K562 (cell line): ENCODE results near the gene BCL6B. TPM values are rescaled to one million over a fixed set of nuclear protein-coding genes. Genes with fewer than 3 reads are reported as not detected.

Experiments
- ATAC-seq: fragments of 200-7000 bp; cut with Tn5 transposase; 3 replicates; pipeline ENCODE4 v1.9.1; 2020; ENCODE audit warnings: moderate library complexity
- BruUV-seq: library from RNA; stranded (reverse); fragments of 400-500 nt; replicated peaks from 2 replicates; lab custom pipeline; 2021; lab: Mats Ljungman, UMichigan
- CTCF ChIA-PET: fragments of 300-600 bp; formaldehyde crosslinking; extraction: SDS; loops from one replicate; lab custom pipeline; 2021; ENCODE audit warnings: low intra/inter-chr PET ratio; lab: Yijun Ruan, JAX
- POLR2A ChIA-PET: fragments of 300-600, 350-650 bp; sonication (Branson Sonifier 250); formaldehyde crosslinking; extraction: SDS; loops from one replicate; lab custom pipeline; 2021; ENCODE audit warnings: antibody characterized with exemption, inconsistent platforms; lab: Yijun Ruan, JAX
- DNase-seq, 4 experiments: peaks; one replicate each; pipeline versions ENCODE4 v3.0.0 to v3.0.0-alpha.2; 2011 to 2018; ENCODE audit warnings: low spot score in 3 of 4, mixed read lengths in 3 of 4; ENCODE audit errors: extremely low read depth in 1 of 4
- FAIRE-seq: peaks from 2 replicates; lab custom pipeline; 2011; peaks lifted over from hg19 to GRCh38; lab: Jason Lieb, UNC
- H2AFZ ChIP-seq: 2 replicates; pipeline ENCODE4 v1.6.0; 2011; ENCODE audit warnings: low read depth, low read length, control low read depth, inconsistent platforms
- H3K27ac ChIP-seq: fragments of 200-600 bp; 3 replicates; pipeline ENCODE4 v1.8.0; 2011; ENCODE audit warnings: low read depth, mild to moderate bottlenecking, control low read depth, inconsistent platforms, low read length, moderate library complexity, mixed read lengths; ENCODE audit errors: extremely low read depth
- H3K27me3 ChIP-seq, 2 experiments: fragments of 300-600 bp in 1 of 2; 2 replicates in 1 of 2; 3 replicates in 1 of 2; pipeline versions ENCODE4 v1.6.0 to v1.8.0; 2011; ENCODE audit warnings: inconsistent platforms in 2 of 2, low read length in 2 of 2, mild to moderate bottlenecking in 1 of 2, mixed read lengths in 1 of 2, moderate library complexity in 1 of 2; ENCODE audit not compliant: control insufficient read depth in 2 of 2, insufficient read depth in 2 of 2
- H3K36me3 ChIP-seq: fragments of 300-600 bp; 3 replicates; pipeline ENCODE4 v1.8.0; 2011; ENCODE audit warnings: mild to moderate bottlenecking, low read length, inconsistent platforms; ENCODE audit not compliant: control insufficient read depth, insufficient read depth
- H3K4me1 ChIP-seq, 2 experiments: fragments of 200-600 bp in 1 of 2; replicated peaks in 1 of 2; 2 replicates in 1 of 2; 3 replicates in 1 of 2; pipeline versions ENCODE4 v1.5.1 to v1.8.0; 2011; ENCODE audit warnings: inconsistent platforms in 2 of 2, low read length in 2 of 2, mild to moderate bottlenecking in 1 of 2, mixed read lengths in 1 of 2, moderate library complexity in 1 of 2; ENCODE audit not compliant: control insufficient read depth in 2 of 2, insufficient read depth in 2 of 2
- H3K4me2 ChIP-seq: 2 replicates; pipeline ENCODE4 v1.6.1; 2011; ENCODE audit warnings: low read length, control low read depth, inconsistent platforms, mixed read lengths; ENCODE audit not compliant: insufficient read depth
- H3K4me3 ChIP-seq: fragments of 200-600 bp; sonication (generic), shearing (Covaris generic); 2 replicates; pipeline ENCODE4 v1.5.1; 2016; ENCODE audit warnings: control low read depth, inconsistent platforms
- H3K79me2 ChIP-seq: fragments of 200-600 bp; 3 replicates; pipeline ENCODE4 v1.8.0; 2011; ENCODE audit warnings: low read length, inconsistent platforms; ENCODE audit not compliant: control insufficient read depth, insufficient read depth
- H3K9ac ChIP-seq, 2 experiments: 2 replicates each; pipeline versions ENCODE4 v1.6.0 to v1.6.1; 2011; ENCODE audit warnings: low read depth in 2 of 2, low read length in 2 of 2, control low read depth in 1 of 2, inconsistent platforms in 1 of 2, mild to moderate bottlenecking in 1 of 2, mixed read lengths in 1 of 2; ENCODE audit not compliant: insufficient read depth in 1 of 2
- H3K9me1 ChIP-seq: one replicate; pipeline ENCODE4 v1.6.0; 2011; ENCODE audit warnings: inconsistent platforms, mild to moderate bottlenecking, low read length, moderate library complexity; ENCODE audit not compliant: control insufficient read depth, insufficient read depth
- H3K9me3 ChIP-seq: replicated peaks from 2 replicates; pipeline ENCODE4 v1.5.1; 2011; ENCODE audit warnings: low read depth, low read length, inconsistent platforms; ENCODE audit not compliant: control insufficient read depth, insufficient read depth
- H4K20me1 ChIP-seq: replicated peaks from 2 replicates; pipeline ENCODE4 v1.6.1; 2011; ENCODE audit warnings: low read length, inconsistent platforms, mixed read lengths; ENCODE audit not compliant: control insufficient read depth, insufficient read depth
- EGR1 ChIP-seq: fragments of 450-650 bp; conservative IDR thresholded peaks from 2 replicates; pipeline ENCODE4 v1.6.1; 2017; ENCODE audit warnings: mild to moderate bottlenecking
- PML ChIP-seq: IDR thresholded peaks from 2 replicates; pipeline ENCODE4 v1.6.1; 2012; ENCODE audit warnings: low read length, inconsistent platforms
- YY1 ChIP-seq, 3 experiments: IDR thresholded peaks; 2 replicates each; pipeline ENCODE4 v1.6.1; 2011; ENCODE audit warnings: low read length in 2 of 3, mild to moderate bottlenecking in 2 of 3, moderate library complexity in 2 of 3, borderline replicate concordance in 1 of 3, control low read depth in 1 of 3, low read depth in 1 of 3; ENCODE audit not compliant: insufficient read depth in 3 of 3, insufficient replicate concordance in 2 of 3, control insufficient read depth in 1 of 3, insufficient read length in 1 of 3; ENCODE audit errors: extremely low read depth in 1 of 3
- ZNF766 ChIP-seq: fragments of 200-800 bp; sonication (Bioruptor generic); conservative IDR thresholded peaks from 2 replicates; pipeline ENCODE4 v1.6.1; 2016; ENCODE audit warnings: missing genetic modification characterization, missing compliant biosample characterization
- WGBS: fragments of 100-300 bp; shearing (Covaris generic); methylation state at CpG from one replicate; pipeline ENCODE4 v1.1.6; 2016; ENCODE audit warnings: low coverage, mixed read lengths; ENCODE audit not compliant: insufficient coverage; ENCODE audit errors: missing lambda C conversion rate; 5-methylcytosine and 5-hydroxymethylcytosine counted together
- in situ Hi-C: fragments of 300-500 bp; cut with MboI; formaldehyde crosslinking; loops from 4 replicates; pipeline ENCODE4 v1.15.0; 2018; ENCODE audit warnings: inconsistent platforms, mixed read lengths
- intact Hi-C: fragments of 100-400 bp; cut with micrococcal nuclease; formaldehyde crosslinking; loops from 2 replicates; pipeline ENCODE4 v1.14.2; 2022
- polyA plus RNA-seq, 8 experiments: library from polyadenylated mRNA; depleted of rRNA in 4 of 8; stranded (reverse) in 5 of 8; unstranded in 3 of 8; fragments of >200 nt; fragmentation: Nextera tagmentation in 2 of 8; fragmentation: Illumina TruSeq in 1 of 8; extraction: Ambion mirVana in 2 of 8; extraction: Trizol in 1 of 8; gene quantifications; 2 replicates each; pipeline versions ENCODE4 v1.2.1 to v1.2.3, GENCODE V29; 2011 to 2014; ENCODE audit warnings: inconsistent platforms in 1 of 8, missing spikeins in 1 of 8
- total RNA-seq, 7 experiments: library from RNA; depleted of rRNA in 6 of 7; stranded (reverse); fragments of >200 nt in 6 of 7; fragmentation: Illumina TruSeq in 2 of 7; extraction: Trizol in 2 of 7; gene quantifications; 2 replicates each; pipeline versions ENCODE4 v1.2.1 to v1.2.3, GENCODE V29; 2011 to 2021; ENCODE audit warnings: low replicate concordance in 1 of 7

BCL6B gene
- total and polyA plus RNA-seq, 9 of the 15 experiments (the other 6 are each of a cell fraction or from before 2014, with no cell fraction given) = 0.89 to 5.0 (median 3.6) TPM

GRCh38 chr17:6994666-6995256 is 28.1 kb upstream of the BCL6B start:
- Histone ChIP-seq H3K9me1 (no peaks in the 10 kb centered on the region), H3K36me3 (peaks cover 26% of the 10 kb centered on the region), H2AFZ (peak overlapping the region; percentile 78; the same call in 1 of the 2 replicates), H4K20me1 (no peaks in the 10 kb centered on the region), H3K27ac (peak overlapping the region; percentile 91), H3K9me3 (no peaks in the 10 kb centered on the region), H3K79me2 (peaks cover 4% of the 10 kb centered on the region; the same call in 1 of the 3 replicates), H3K4me3 (no peak overlapping the region), H3K4me1 (peaks cover 41% of the 10 kb centered on the region in 2 experiments), H3K4me2 (peak overlapping the region; percentile 42; the same call in 1 of the 2 replicates), H3K27me3 (no peaks in the 10 kb centered on the region), H3K9ac (peak overlapping the region; percentile 70 to 76; a peak in 3 of 4 replicates)
- FAIRE-seq = peak; percentile 59
- 48% methylated on average over 8 of the region's 9 CpGs for WGBS
- ChIA-PET CTCF (no interaction called here), POLR2A (interaction anchor here (0.6 to 1.4 kb wide), 3 partner anchors 8 to 79 kb away, joined by 3 to 6 read pairs (median 3); no protein-coding TSS in a partner anchor)
- BruUV-seq = no TSS peak
- ATAC-seq = peak; percentile 34
- in situ Hi-C loops = no loop called here
- peak in 2 of 4 experiments; percentile 29 to 59 for DNase-seq
- no peak for TF ChIP-seq PML
- TF ChIP-seq EGR1 = peak; percentile 45; the same call in 1 of the 2 replicates
- peak in 1 of 3 experiments; percentile 47 for TF ChIP-seq YY1 (IDR thresholded peaks at IDR 0.05; ENCODE audit: borderline replicate concordance in 1 of 3, control insufficient read depth in 1 of 3, extremely low read depth in 1 of 3, insufficient read depth in 3 of 3, insufficient read length in 1 of 3, insufficient replicate concordance in 2 of 3, low read depth in 1 of 3, low read length in 2 of 3)
- TF ChIP-seq ZNF766 = 0 out of 2 replicates have a peak, but pooled peaks have one; percentile 3
- intact Hi-C loops = no loop called here
